HG03457 (cell line): ENCODE results near the gene CALML6.
"Not testable (repeated sequence)": the region's sequence is repeated elsewhere in the genome, so short reads cannot be mapped to it uniquely, and the experiment has no call there.

Experiments used
- ATAC-seq: cut with Tn5 transposase; IDR thresholded peaks from one replicate; pipeline ENCODE4 v1.9.1; 2021; ENCODE audit warnings: moderate number of reproducible peaks; ENCODE audit not compliant: unreplicated experiment

The CALML6 gene

GRCh38 chr1:1914971-1915692, at the start of gene CALML6:
CALML6 (plus strand) TSS chr1:1915260; CDS start chr1:1915281, 21 bp downstream.
- ATAC-seq, result no peak

- no peak for ATAC-seq
Observed at GRCh38 chr1:1867164-1867563, 47.9 kb upstream of the CALML6 start.

GRCh38 chr1:1869469-1869868, 45.6 kb upstream of the CALML6 start:
- ATAC-seq, result no peak

GRCh38 chr1:1872329-1872994, 42.6 kb upstream of the CALML6 start:
- no peak for ATAC-seq

GRCh38 chr1:1873186-1873585, 41.9 kb upstream of the CALML6 start:
- no peak for ATAC-seq

GRCh38 chr1:1874901-1875300, 40.2 kb upstream of the CALML6 start:
- no peak for ATAC-seq

GRCh38 chr1:1875932-1876331, 39.1 kb upstream of the CALML6 start:
- ATAC-seq, result no peak

GRCh38 chr1:1876335-1876930, 38.6 kb upstream of the CALML6 start:
- ATAC-seq, result no peak

- ATAC-seq, result no peak
Observed at GRCh38 chr1:1877865-1878436, 37.1 kb upstream of the CALML6 start.

GRCh38 chr1:1879942-1880341, 35.1 kb upstream of the CALML6 start:
- no peak for ATAC-seq

- no peak for ATAC-seq
Observed at GRCh38 chr1:1880617-1881312, 34.3 kb upstream of the CALML6 start.

- no peak for ATAC-seq
Observed at GRCh38 chr1:1881727-1882126, 33.3 kb upstream of the CALML6 start.

- no peak for ATAC-seq
Observed at GRCh38 chr1:1883092-1883873, 31.8 kb upstream of the CALML6 start.

- not testable (repeated sequence) for ATAC-seq
Observed at GRCh38 chr1:1883890-1884289, 31.2 kb upstream of the CALML6 start.

- ATAC-seq, result no peak
Observed at GRCh38 chr1:1889090-1889750, 25.8 kb upstream of the CALML6 start.

GRCh38 chr1:1889847-1890505, 25.1 kb upstream of the CALML6 start:
- ATAC-seq, result peak; percentile 22

GRCh38 chr1:1890506-1891348, 24.3 kb upstream of the CALML6 start, which contains the start of gene GNB1:
GNB1 (minus strand) TSS chr1:1891087; CDS start chr1:1825453, 65,634 bp downstream.
- peak; percentile 48 for ATAC-seq

- peak; percentile 4 for ATAC-seq
Observed at GRCh38 chr1:1891349-1892078, 23.5 kb upstream of the CALML6 start.
